ENCODE data around the gene GRIP1. TPM values are rescaled to one million over a fixed set of nuclear protein-coding genes. Genes with fewer than 3 reads are reported as not detected.

The GRIP1 gene
- 1 to 10 TPM in 1 of 2 experiments, under 1 TPM in 1; 0.53 to 2.4 TPM for total RNA-seq

- Mint-ChIP-seq H3K4me3 (no peak within 1 kb of the TSS), H3K9me3 (ENCODE audit: low read depth) (no peaks in the 10 kb centered on the region), H3K36me3 (ENCODE audit: low read depth) (no peaks in the 10 kb centered on the region), H3K4me1 (no peaks in the 10 kb centered on the region), H3K27me3 (peaks cover 7% of the 10 kb centered on the region), H3K27ac (no peak within 1 kb of the TSS)
- ATAC-seq (no peak), DNase-seq (no peak)
- intact Hi-C loops (cut with DNase I, micrococcal nuclease) = no loop called here
- POLR2A ChIA-PET = no interaction called here
- CTCF ChIA-PET = interaction anchor here (0.6 to 1.4 kb wide), 3 partner anchors 10 to 143 kb away, joined by 3 to 4 read pairs (median 3); no protein-coding TSS in a partner anchor
Observed at GRCh38 chr12:66678338-66679275, at the start of gene GRIP1. Gene GRIP1, minus strand, starts transcription at chr12:66679076. Its CDS starts 172 bp downstream, at chr12:66678904.

GRCh38 chr12:66726556-66726955 lies 47.7 kb upstream of the GRIP1 start:
- intact Hi-C loops (cut with DNase I, micrococcal nuclease) = no loop called here
- ATAC-seq = no peak
- Mint-ChIP-seq H3K4me3 (no peak overlapping the region), H3K27me3 (no peaks in the 10 kb centered on the region), H3K27ac (no peak overlapping the region), H3K4me1 (no peaks in the 10 kb centered on the region), H3K36me3 (ENCODE audit: low read depth) (no peaks in the 10 kb centered on the region), H3K9me3 (ENCODE audit: low read depth) (no peaks in the 10 kb centered on the region)
- no peak for DNase-seq
- ChIA-PET POLR2A (no interaction called here), CTCF (interaction anchor here (0.6 to 1.3 kb wide), 2 partner anchors 32 to 630 kb away, joined by 3 to 4 read pairs; no protein-coding TSS in a partner anchor)

- no peak for ATAC-seq
- Mint-ChIP-seq H3K27ac (no peak overlapping the region), H3K4me1 (no peaks in the 10 kb centered on the region), H3K27me3 (no peaks in the 10 kb centered on the region), H3K36me3 (ENCODE audit: low read depth) (no peaks in the 10 kb centered on the region), H3K4me3 (no peak overlapping the region), H3K9me3 (ENCODE audit: low read depth) (no peaks in the 10 kb centered on the region)
- intact Hi-C loops (cut with DNase I, micrococcal nuclease) = no loop called here
- POLR2A ChIA-PET = no interaction called here
- CTCF ChIA-PET = interaction anchor here (1.1 kb wide), 1 partner anchor 16 kb away, joined by 3 read pairs; no protein-coding TSS in a partner anchor
- DNase-seq = no peak
Observed at GRCh38 chr12:66725031-66725430, 46.2 kb upstream of the GRIP1 start.

- Mint-ChIP-seq H3K27me3 (no peaks in the 10 kb centered on the region), H3K36me3 (ENCODE audit: low read depth) (no peaks in the 10 kb centered on the region), H3K9me3 (ENCODE audit: low read depth) (no peaks in the 10 kb centered on the region), H3K4me3 (no peak overlapping the region), H3K4me1 (no peaks in the 10 kb centered on the region), H3K27ac (no peak overlapping the region)
- no peak for ATAC-seq
- DNase-seq = no peak
- ChIA-PET POLR2A (no interaction called here), CTCF (interaction anchor here (1.1 kb wide), 1 partner anchor 16 kb away, joined by 3 read pairs; no protein-coding TSS in a partner anchor)
- intact Hi-C loops (cut with DNase I, micrococcal nuclease) = no loop called here
Observed at GRCh38 chr12:66724616-66725015, 45.7 kb upstream of the GRIP1 start.

GRCh38 chr12:66724026-66724425 lies 45.1 kb upstream of the GRIP1 start:
- DNase-seq = no peak
- Mint-ChIP-seq H3K27ac (no peak overlapping the region), H3K27me3 (no peaks in the 10 kb centered on the region), H3K9me3 (ENCODE audit: low read depth) (no peaks in the 10 kb centered on the region), H3K36me3 (ENCODE audit: low read depth) (no peaks in the 10 kb centered on the region), H3K4me3 (no peak overlapping the region), H3K4me1 (no peaks in the 10 kb centered on the region)
- ChIA-PET CTCF (no interaction called here), POLR2A (no interaction called here)
- ATAC-seq = no peak
- intact Hi-C loops (cut with DNase I, micrococcal nuclease) = no loop called here

- H3K4me1 Mint-ChIP-seq = peaks cover 10% of the 10 kb centered on the region
Observed at GRCh38 chr12:66719862-66720261, 41.0 kb upstream of the GRIP1 start.

GRCh38 chr12:66717036-66717673 lies 38.3 kb upstream of the GRIP1 start:
- Mint-ChIP-seq H3K27ac (no peak overlapping the region), H3K9me3 (ENCODE audit: low read depth) (peaks cover 6% of the 10 kb centered on the region), H3K27me3 (no peaks in the 10 kb centered on the region), H3K4me3 (no peak overlapping the region), H3K36me3 (ENCODE audit: low read depth) (peaks cover 4% of the 10 kb centered on the region), H3K4me1 (peaks cover 26% of the 10 kb centered on the region)
- intact Hi-C loops (cut with DNase I, micrococcal nuclease) = loop anchor here (1.0 to 2.0 kb wide), 2 partner anchors 144 kb away; no protein-coding TSS in a partner anchor
- ChIA-PET CTCF (interaction anchor here (3.3 kb wide), 1 partner anchor 8 kb away, joined by 12 read pairs; no protein-coding TSS in a partner anchor), POLR2A (no interaction called here)
- DNase-seq (no peak), ATAC-seq (no peak)

More at GRCh38 chr12:66719862-66720261, 41.0 kb upstream of the GRIP1 start:
- POLR2A ChIA-PET = no interaction called here
- peaks cover under 1% of the 10 kb centered on the region for H3K36me3 Mint-ChIP-seq (ENCODE audit: low read depth)
- CTCF ChIA-PET = interaction anchor here (3.3 kb wide), 1 partner anchor 10 kb away, joined by 12 read pairs; no protein-coding TSS in a partner anchor
- intact Hi-C loops (cut with DNase I, micrococcal nuclease) = no loop called here
- no peak for DNase-seq
- no peaks in the 10 kb centered on the region for H3K27me3 Mint-ChIP-seq
- no peak overlapping the region for H3K27ac Mint-ChIP-seq
- H3K4me3 Mint-ChIP-seq = no peak overlapping the region
- no peak for ATAC-seq
- H3K9me3 Mint-ChIP-seq (ENCODE audit: low read depth) = peaks cover 3% of the 10 kb centered on the region

- DNase-seq = peak; percentile 35
- no peaks in the 10 kb centered on the region for H3K27me3 Mint-ChIP-seq
- no peak overlapping the region for H3K4me3 Mint-ChIP-seq
- peaks cover 4% of the 10 kb centered on the region for H3K36me3 Mint-ChIP-seq (ENCODE audit: low read depth)
- H3K4me1 Mint-ChIP-seq = peaks cover 26% of the 10 kb centered on the region
- ChIA-PET POLR2A (no interaction called here), CTCF (interaction anchor here (1.8 to 3.3 kb wide), 2 partner anchors 7 to 22 kb away, joined by 4 to 12 read pairs; no protein-coding TSS in a partner anchor)
- peaks cover 6% of the 10 kb centered on the region for H3K9me3 Mint-ChIP-seq (ENCODE audit: low read depth)
- no peak for ATAC-seq
- intact Hi-C loops (cut with DNase I, micrococcal nuclease) = loop anchor here in 1 of 2 experiments (2.0 kb wide), 1 partner anchor 144 kb away; no protein-coding TSS in a partner anchor
- H3K27ac Mint-ChIP-seq = no peak overlapping the region
Observed at GRCh38 chr12:66716522-66716921, 37.6 kb upstream of the GRIP1 start.

GRCh38 chr12:66714709-66715108 lies 35.8 kb upstream of the GRIP1 start:
- POLR2A ChIA-PET = no interaction called here
- H3K27ac Mint-ChIP-seq = peak overlapping the region; percentile 0
- CTCF ChIA-PET = no interaction called here

GRCh38 chr12:66713984-66714383 lies 35.1 kb upstream of the GRIP1 start:
- no peak for DNase-seq
- Mint-ChIP-seq H3K27me3 (no peaks in the 10 kb centered on the region), H3K9me3 (ENCODE audit: low read depth) (peaks cover 6% of the 10 kb centered on the region), H3K4me1 (peaks cover 32% of the 10 kb centered on the region), H3K4me3 (no peak overlapping the region), H3K27ac (no peak overlapping the region), H3K36me3 (ENCODE audit: low read depth) (peaks cover 4% of the 10 kb centered on the region)
- ChIA-PET CTCF (interaction anchor here (1.3 kb wide), 1 partner anchor 20 kb away, joined by 4 read pairs; no protein-coding TSS in a partner anchor), POLR2A (no interaction called here)
- ATAC-seq = no peak
- intact Hi-C loops (cut with DNase I, micrococcal nuclease) = no loop called here

More at GRCh38 chr12:66714709-66715108, 35.8 kb upstream of the GRIP1 start:
- Mint-ChIP-seq H3K36me3 (ENCODE audit: low read depth) (peaks cover 4% of the 10 kb centered on the region), H3K4me1 (peaks cover 26% of the 10 kb centered on the region), H3K9me3 (ENCODE audit: low read depth) (peaks cover 6% of the 10 kb centered on the region), H3K4me3 (no peak overlapping the region), H3K27me3 (no peaks in the 10 kb centered on the region)
- intact Hi-C loops (cut with DNase I, micrococcal nuclease) = no loop called here
- no peak for ATAC-seq
- DNase-seq = no peak

GRCh38 chr12:66709893-66710292 lies 31.0 kb upstream of the GRIP1 start:
- Mint-ChIP-seq H3K4me1 (peaks cover 28% of the 10 kb centered on the region), H3K27me3 (no peaks in the 10 kb centered on the region), H3K27ac (no peak overlapping the region), H3K36me3 (ENCODE audit: low read depth) (peaks cover 4% of the 10 kb centered on the region), H3K4me3 (no peak overlapping the region), H3K9me3 (ENCODE audit: low read depth) (peaks cover 4% of the 10 kb centered on the region)
- intact Hi-C loops (cut with DNase I, micrococcal nuclease) = loop anchor here (2.0 to 5.0 kb wide), 4 partner anchors 151 to 568 kb away; no protein-coding TSS in a partner anchor
- ChIA-PET POLR2A (no interaction called here), CTCF (interaction anchor here (0.9 to 5.1 kb wide), 11 partner anchors 8 to 302 kb away, joined by 3 to 56 read pairs (median 4); no protein-coding TSS in a partner anchor)
- ATAC-seq = no peak
- DNase-seq = no peak
